Thyroid gland (tissue), 4 donors: ENCODE measurements around the gene CAMLG.

Source experiments
- CTCF ChIP-seq, 6 experiments: fragments of 200-600 bp in 3 of 6; fragments of 450-650 bp in 3 of 6; sonication (generic) in 3 of 6; IDR thresholded peaks; one replicate each; pipeline ENCODE4 v1.5.1; 2016 to 2019; ENCODE audit warnings: antibody characterized with exemption in 6 of 6, mild to moderate bottlenecking in 2 of 6, inconsistent platforms in 1 of 6, moderate library complexity in 1 of 6
- POLR2A ChIP-seq, 2 donors: fragments of 450-650 bp; IDR thresholded peaks; one replicate each; pipeline ENCODE4 v1.6.1; 2017; ENCODE audit warnings: antibody characterized with exemption in 2 of 2, mild to moderate bottlenecking in 2 of 2, moderate library complexity in 1 of 2

- TF ChIP-seq CTCF (IDR thresholded peaks at IDR 0.05) = no peak
- TF ChIP-seq POLR2A (IDR thresholded peaks at IDR 0.05) = no peak
Measured at GRCh38 chr5:134758176-134758503, 19.8 kb downstream of the CAMLG start.
